Spleen (tissue), 11 donors: Measurements from ENCODE around the gene ICAM1. TPM values are rescaled to one million over a fixed set of nuclear protein-coding genes. Genes with fewer than 3 reads are reported as not detected.
A peak's percentile ranks its signal among the peaks of the same experiment; 100 is the strongest.

ENCODE experiments used
- DNase-seq: peaks from one replicate; pipeline ENCODE4 v3.0.0-alpha.2; 2020
- H3K27ac ChIP-seq, 8 donors: fragments of 200-600 bp; sonication (generic) in 7 of 8; 1 replicate in 4 of 8; 2 replicates in 4 of 8; pipeline versions ENCODE4 v1.5.0 to v1.8.0; 2016 to 2021; ENCODE audit warnings: inconsistent platforms in 4 of 8, mild to moderate bottlenecking in 4 of 8, moderate library complexity in 1 of 8
- H3K27me3 ChIP-seq, 7 donors: fragments of 200-600 bp; sonication (generic) in 6 of 7; replicated peaks in 1 of 7; 1 replicate in 4 of 7; 2 replicates in 3 of 7; pipeline versions ENCODE4 v1.5.0 to v1.8.0; 2016 to 2021; ENCODE audit warnings: inconsistent platforms in 3 of 7, mild to moderate bottlenecking in 1 of 7
- H3K36me3 ChIP-seq, 6 donors: fragments of 200-600 bp; sonication (generic) in 5 of 6; 1 replicate in 4 of 6; 2 replicates in 2 of 6; pipeline versions ENCODE4 v1.5.0 to v1.8.0; 2016 to 2021; ENCODE audit warnings: inconsistent platforms in 2 of 6
- H3K4me1 ChIP-seq, 6 donors: fragments of 200-600 bp; sonication (generic) in 5 of 6; 1 replicate in 3 of 6; 2 replicates in 3 of 6; pipeline versions ENCODE4 v1.5.0 to v1.8.0; 2016 to 2021; ENCODE audit warnings: inconsistent platforms in 3 of 6
- H3K4me3 ChIP-seq, 8 donors: fragments of 200-600 bp; sonication (generic) in 7 of 8; 1 replicate in 4 of 8; 2 replicates in 4 of 8; pipeline versions ENCODE4 v1.5.0 to v1.8.0; 2016 to 2021; ENCODE audit warnings: inconsistent platforms in 4 of 8, mild to moderate bottlenecking in 4 of 8, moderate library complexity in 2 of 8
- H3K9me3 ChIP-seq, 8 donors: fragments of 200-600 bp; sonication (generic) in 7 of 8; 1 replicate in 4 of 8; 2 replicates in 4 of 8; pipeline versions ENCODE4 v1.5.0 to v1.8.0; 2016 to 2021; ENCODE audit warnings: inconsistent platforms in 4 of 8
- POLR2A ChIP-seq, 3 donors: fragments of 450-650 bp; IDR thresholded peaks; one replicate each; pipeline ENCODE4 v1.5.1; 2017; ENCODE audit warnings: antibody characterized with exemption in 3 of 3, mild to moderate bottlenecking in 1 of 3
- POLR2AphosphoS5 ChIP-seq, 3 donors: sonication (generic); formaldehyde crosslinking; IDR thresholded peaks; one replicate each; pipeline ENCODE4 v1.5.1; 2017; ENCODE audit warnings: antibody characterized with exemption in 3 of 3
- WGBS, 5 donors: extraction: QIAGEN DNeasy Blood & Tissue Kit in 3 of 5; methylation state at CpG; one replicate each; pipeline versions ENCODE4 v1.1.5 to v1.1.7; 2013 to 2018; 5-methylcytosine and 5-hydroxymethylcytosine counted together
- intact Hi-C: fragments of 100-400 bp; cut with DNase I; formaldehyde crosslinking; loops from one replicate; pipeline ENCODE4 v1.15.0; 2023; ENCODE audit warnings: low total_unique reads
- polyA plus RNA-seq, 3 donors: library from polyadenylated mRNA; stranded (reverse); fragments of 200-250 nt; gene quantifications; one replicate each; pipeline ENCODE4 v1.2.1, GENCODE V29; 2013
- total RNA-seq, 7 donors: library from RNA; depleted of rRNA in 3 of 7; stranded (reverse); fragments of >200 nt in 3 of 7; fragmentation: NEBNext Ultra II Directional in 4 of 7; extraction: Animal tissue kit (Norgen Biotek cat#: 25700) in 4 of 7; gene quantifications; one replicate each; pipeline versions ENCODE4 v1.1.0 to v1.2.1, GENCODE V29; 2016 to 2021
- TF ChIP-seq, protein P1 (sequence below), 11 experiments: fragments of 200-600 bp in 7 of 11; fragments of 450-650 bp in 4 of 11; sonication (generic) in 4 of 11; IDR thresholded peaks in 8 of 11; conservative IDR thresholded peaks in 3 of 11; 1 replicate in 7 of 11; 2 replicates in 4 of 11; pipeline versions ENCODE4 v1.4.0 to v1.8.0; 2016 to 2021; ENCODE audit warnings: antibody characterized with exemption in 11 of 11, inconsistent platforms in 4 of 11, mild to moderate bottlenecking in 1 of 11
- donor health status: healthy with polysubstance abuse.
- donor health status: DM: no; HTN: no; CAD: no; lungs with moderate emphysema.
- donor health status: DM: no; HTN: no; CAD: no.
- donor health status: Bipolar disorder and iron deficiency.
- donor health status: healthy.
- donor health status: DM: no; HTN: no; CAD: no.
- donor health status: DM: yes; HTN: yes; CAD: no.

Gene ICAM1
- total and polyA plus RNA-seq, 10 donors: 12.8 to 163 (median 98.2) TPM

DNA sequence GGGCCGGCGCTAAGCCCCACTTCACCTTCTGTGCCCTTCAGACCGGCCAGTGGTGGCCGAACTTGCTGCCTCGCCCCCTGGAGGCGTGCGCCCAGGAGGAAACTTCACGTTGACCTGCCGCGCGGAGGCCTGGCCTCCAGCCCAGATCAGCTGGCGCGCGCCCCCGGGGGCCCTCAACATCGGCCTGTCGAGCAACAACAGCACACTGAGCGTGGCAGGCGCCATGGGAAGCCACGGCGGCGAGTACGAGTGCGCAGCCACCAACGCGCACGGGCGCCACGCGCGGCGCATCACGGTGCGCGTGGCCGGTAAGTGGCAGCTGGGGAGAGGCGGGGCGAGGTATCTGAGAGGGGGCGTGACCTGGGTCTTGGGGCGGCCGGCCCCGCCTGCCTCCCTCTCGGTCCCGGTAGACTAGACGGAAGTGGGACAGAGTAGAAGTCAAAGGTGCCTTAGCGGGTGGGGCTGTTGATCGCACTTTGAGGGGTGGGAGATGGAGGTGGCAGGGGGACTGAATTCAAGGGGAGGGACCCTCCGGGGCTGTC lies 24.5 kb downstream of the ICAM1 start:
- peaks cover 35 to 76% (median 62%) of the 10 kb centered on the region in 6 donors for H3K4me1 ChIP-seq
- H3K4me3 ChIP-seq: peak overlapping the region; percentile 23 to 69 (median 35)
- TF ChIP-seq, protein P1, sequence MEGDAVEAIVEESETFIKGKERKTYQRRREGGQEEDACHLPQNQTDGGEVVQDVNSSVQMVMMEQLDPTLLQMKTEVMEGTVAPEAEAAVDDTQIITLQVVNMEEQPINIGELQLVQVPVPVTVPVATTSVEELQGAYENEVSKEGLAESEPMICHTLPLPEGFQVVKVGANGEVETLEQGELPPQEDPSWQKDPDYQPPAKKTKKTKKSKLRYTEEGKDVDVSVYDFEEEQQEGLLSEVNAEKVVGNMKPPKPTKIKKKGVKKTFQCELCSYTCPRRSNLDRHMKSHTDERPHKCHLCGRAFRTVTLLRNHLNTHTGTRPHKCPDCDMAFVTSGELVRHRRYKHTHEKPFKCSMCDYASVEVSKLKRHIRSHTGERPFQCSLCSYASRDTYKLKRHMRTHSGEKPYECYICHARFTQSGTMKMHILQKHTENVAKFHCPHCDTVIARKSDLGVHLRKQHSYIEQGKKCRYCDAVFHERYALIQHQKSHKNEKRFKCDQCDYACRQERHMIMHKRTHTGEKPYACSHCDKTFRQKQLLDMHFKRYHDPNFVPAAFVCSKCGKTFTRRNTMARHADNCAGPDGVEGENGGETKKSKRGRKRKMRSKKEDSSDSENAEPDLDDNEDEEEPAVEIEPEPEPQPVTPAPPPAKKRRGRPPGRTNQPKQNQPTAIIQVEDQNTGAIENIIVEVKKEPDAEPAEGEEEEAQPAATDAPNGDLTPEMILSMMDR (IDR thresholded peaks at IDR 0.05 in 8 of 11, conservative IDR thresholded peaks at IDR 0.05 in 3 of 11): peak in 1 of 11 experiments; percentile 13
- TF ChIP-seq POLR2A (IDR thresholded peaks at IDR 0.05) (peak in 1 of 3 donors; percentile 3), POLR2AphosphoS5 (IDR thresholded peaks at IDR 0.05) (peak; percentile 55 to 78 (median 64))
- peak overlapping the region in 3 of 8 donors; percentile 10 to 45 (median 45) for H3K27ac ChIP-seq
- H3K36me3 ChIP-seq: no peaks in the 10 kb centered on the region
- H3K9me3 ChIP-seq: no peaks in the 10 kb centered on the region
- intact Hi-C loops: no loop called here
- DNase-seq: peak; percentile 92
- 1 to 2% (median 2%) methylated on average over 10 to 48 of the region's 48 CpGs for WGBS, 5 donors
- H3K27me3 ChIP-seq: peaks cover 17 to 85% (median 66%) of the 10 kb centered on the region in 7 donors

DNA sequence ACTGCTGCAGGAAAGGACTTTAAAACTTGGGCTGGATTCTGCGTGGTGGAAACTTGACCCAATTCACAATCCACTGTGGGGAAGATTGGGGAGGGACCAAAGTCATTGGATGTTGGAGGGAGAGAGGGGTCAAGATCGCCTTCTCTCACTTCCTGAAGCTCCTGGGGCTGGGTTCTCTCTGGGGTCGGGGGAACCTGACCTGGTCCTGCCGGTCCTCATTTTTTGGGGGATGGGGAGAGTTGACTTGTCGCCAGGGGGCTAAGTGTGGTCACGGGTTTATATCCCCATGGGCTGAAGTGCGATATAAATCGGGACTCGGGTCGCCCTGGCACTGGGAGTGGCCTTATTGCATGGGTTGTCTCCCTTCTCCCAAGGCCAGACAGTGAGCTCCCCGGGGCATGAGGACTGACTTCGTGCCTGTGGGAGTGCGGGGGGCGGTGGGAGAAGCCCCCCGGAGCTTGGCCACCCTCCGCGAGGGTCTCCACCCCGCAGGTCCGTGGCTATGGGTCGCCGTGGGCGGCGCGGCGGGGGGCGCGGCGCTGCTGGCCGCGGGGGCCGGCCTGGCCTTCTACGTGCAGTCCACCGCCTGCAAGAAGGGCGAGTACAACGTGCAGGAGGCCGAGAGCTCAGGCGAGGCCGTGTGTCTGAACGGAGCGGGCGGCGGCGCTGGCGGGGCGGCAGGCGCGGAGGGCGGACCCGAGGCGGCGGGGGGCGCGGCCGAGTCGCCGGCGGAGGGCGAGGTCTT lies 25.1 kb downstream of the ICAM1 start:
- peak overlapping the region in 3 of 8 donors; percentile 10 to 45 (median 45) for H3K27ac ChIP-seq
- TF ChIP-seq POLR2A (IDR thresholded peaks at IDR 0.05) (no peak), POLR2AphosphoS5 (IDR thresholded peaks at IDR 0.05) (no peak)
- TF ChIP-seq, protein P1 (IDR thresholded peaks at IDR 0.05 in 8 of 11, conservative IDR thresholded peaks at IDR 0.05 in 3 of 11): no peak
- peak overlapping the region; percentile 23 to 69 (median 35) for H3K4me3 ChIP-seq
- H3K4me1 ChIP-seq: peaks cover 28 to 72% (median 57%) of the 10 kb centered on the region in 6 donors
- peaks cover 13 to 79% (median 60%) of the 10 kb centered on the region in 7 donors for H3K27me3 ChIP-seq
- 5 to 21% (median 13%) methylated on average over 49 to 58 of the region's 58 CpGs for WGBS, 5 donors
- H3K36me3 ChIP-seq: no peaks in the 10 kb centered on the region
- intact Hi-C loops: no loop called here
- no peak for DNase-seq
- no peaks in the 10 kb centered on the region for H3K9me3 ChIP-seq

DNA sequence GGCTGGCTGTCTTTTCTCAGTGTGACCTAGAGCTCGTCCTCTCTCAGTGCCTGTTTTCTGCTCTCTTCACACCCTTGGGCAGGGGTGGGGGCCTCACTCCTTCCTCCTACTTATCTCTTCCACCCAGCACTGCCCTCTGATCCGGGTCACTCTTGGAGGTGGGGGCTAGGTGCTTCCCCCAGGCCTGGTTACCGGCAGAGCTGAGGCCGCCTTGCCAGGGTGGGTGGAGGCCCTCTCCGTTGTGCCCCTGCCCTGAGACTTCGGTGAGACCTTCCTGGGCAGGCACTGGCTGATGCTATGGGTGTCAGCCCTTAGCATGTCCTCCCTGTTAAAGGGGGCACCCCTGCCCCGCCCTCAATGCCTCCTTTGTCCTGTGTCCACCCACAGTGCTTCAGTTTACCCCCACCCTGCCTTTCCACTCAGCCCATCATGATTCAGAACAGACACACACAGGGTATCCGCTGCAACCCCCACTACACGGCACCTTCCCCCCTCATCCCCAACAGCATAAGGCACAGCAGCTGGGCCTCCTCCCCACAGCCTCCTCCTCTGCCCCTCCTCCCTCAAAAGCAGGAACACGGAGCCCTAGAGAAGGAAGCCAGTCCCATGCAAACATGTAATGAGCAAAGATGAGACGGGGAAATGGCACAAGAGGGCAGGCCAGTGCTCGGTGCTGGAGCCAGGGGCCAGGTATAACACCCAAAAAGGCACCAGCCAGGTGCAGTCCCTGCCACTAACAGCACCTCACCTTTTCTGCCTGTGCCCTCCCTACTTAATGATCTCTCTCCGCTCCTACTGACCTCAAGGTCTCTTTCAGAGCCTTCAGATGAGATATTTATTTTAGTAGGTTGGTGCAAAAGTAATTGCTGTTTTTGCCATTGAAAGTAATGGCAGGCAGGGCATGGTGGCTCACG lies 28.9 kb downstream of the ICAM1 start:
- Histone ChIP-seq H3K4me3 (no peak overlapping the region), H3K36me3 (peaks cover 0 to 9% (median 3%) of the 10 kb centered on the region in 6 donors), H3K4me1 (peaks cover 11 to 36% (median 25%) of the 10 kb centered on the region in 6 donors), H3K27ac (peak overlapping the region in 2 of 8 donors; percentile 32 to 34), H3K27me3 (peaks cover 5 to 47% (median 22%) of the 10 kb centered on the region in 7 donors), H3K9me3 (no peaks in the 10 kb centered on the region)
- TF ChIP-seq POLR2AphosphoS5 (IDR thresholded peaks at IDR 0.05) (peak; percentile 70 to 79 (median 73)), POLR2A (IDR thresholded peaks at IDR 0.05) (no peak)
- TF ChIP-seq, protein P1 (IDR thresholded peaks at IDR 0.05 in 8 of 11, conservative IDR thresholded peaks at IDR 0.05 in 3 of 11): no peak
- DNase-seq: no peak
- 24 to 34% (median 29%) methylated on average over 14 of the region's 14 CpGs for WGBS, 5 donors
- intact Hi-C loops: no loop called here
